K562 (cell line): ENCODE measurements around the gene TWIST1. TPM values are rescaled to one million over a fixed set of nuclear protein-coding genes. Genes with fewer than 3 reads are reported as not detected.

Source experiments
- ATAC-seq: fragments of 200-7000 bp; cut with Tn5 transposase; 3 replicates; pipeline ENCODE4 v1.9.1; 2020; ENCODE audit warnings: moderate library complexity
- BruUV-seq: library from RNA; stranded (reverse); fragments of 400-500 nt; replicated peaks from 2 replicates; lab custom pipeline; 2021; lab: Mats Ljungman, UMichigan
- CTCF ChIA-PET: fragments of 300-600 bp; formaldehyde crosslinking; extraction: SDS; loops from one replicate; lab custom pipeline; 2021; ENCODE audit warnings: low intra/inter-chr PET ratio; lab: Yijun Ruan, JAX
- POLR2A ChIA-PET: fragments of 300-600, 350-650 bp; sonication (Branson Sonifier 250); formaldehyde crosslinking; extraction: SDS; loops from one replicate; lab custom pipeline; 2021; ENCODE audit warnings: antibody characterized with exemption, inconsistent platforms; lab: Yijun Ruan, JAX
- DNase-seq, 4 experiments: peaks; one replicate each; pipeline versions ENCODE4 v3.0.0 to v3.0.0-alpha.2; 2011 to 2018; ENCODE audit warnings: low spot score in 3 of 4, mixed read lengths in 3 of 4; ENCODE audit errors: extremely low read depth in 1 of 4
- FAIRE-seq: peaks from 2 replicates; lab custom pipeline; 2011; peaks lifted over from hg19 to GRCh38; lab: Jason Lieb, UNC
- H2AFZ ChIP-seq: 2 replicates; pipeline ENCODE4 v1.6.0; 2011; ENCODE audit warnings: low read depth, low read length, control low read depth, inconsistent platforms
- H3K27ac ChIP-seq: fragments of 200-600 bp; 3 replicates; pipeline ENCODE4 v1.8.0; 2011; ENCODE audit warnings: low read depth, mild to moderate bottlenecking, control low read depth, inconsistent platforms, low read length, moderate library complexity, mixed read lengths; ENCODE audit errors: extremely low read depth
- H3K27me3 ChIP-seq, 2 experiments: fragments of 300-600 bp in 1 of 2; 2 replicates in 1 of 2; 3 replicates in 1 of 2; pipeline versions ENCODE4 v1.6.0 to v1.8.0; 2011; ENCODE audit warnings: inconsistent platforms in 2 of 2, low read length in 2 of 2, mild to moderate bottlenecking in 1 of 2, mixed read lengths in 1 of 2, moderate library complexity in 1 of 2; ENCODE audit not compliant: control insufficient read depth in 2 of 2, insufficient read depth in 2 of 2
- H3K36me3 ChIP-seq: fragments of 300-600 bp; 3 replicates; pipeline ENCODE4 v1.8.0; 2011; ENCODE audit warnings: mild to moderate bottlenecking, low read length, inconsistent platforms; ENCODE audit not compliant: control insufficient read depth, insufficient read depth
- H3K4me1 ChIP-seq, 2 experiments: fragments of 200-600 bp in 1 of 2; replicated peaks in 1 of 2; 2 replicates in 1 of 2; 3 replicates in 1 of 2; pipeline versions ENCODE4 v1.5.1 to v1.8.0; 2011; ENCODE audit warnings: inconsistent platforms in 2 of 2, low read length in 2 of 2, mild to moderate bottlenecking in 1 of 2, mixed read lengths in 1 of 2, moderate library complexity in 1 of 2; ENCODE audit not compliant: control insufficient read depth in 2 of 2, insufficient read depth in 2 of 2
- H3K4me2 ChIP-seq: 2 replicates; pipeline ENCODE4 v1.6.1; 2011; ENCODE audit warnings: low read length, control low read depth, inconsistent platforms, mixed read lengths; ENCODE audit not compliant: insufficient read depth
- H3K4me3 ChIP-seq: fragments of 200-600 bp; sonication (generic), shearing (Covaris generic); 2 replicates; pipeline ENCODE4 v1.5.1; 2016; ENCODE audit warnings: control low read depth, inconsistent platforms
- H3K79me2 ChIP-seq: fragments of 200-600 bp; 3 replicates; pipeline ENCODE4 v1.8.0; 2011; ENCODE audit warnings: low read length, inconsistent platforms; ENCODE audit not compliant: control insufficient read depth, insufficient read depth
- H3K9ac ChIP-seq, 2 experiments: 2 replicates each; pipeline versions ENCODE4 v1.6.0 to v1.6.1; 2011; ENCODE audit warnings: low read depth in 2 of 2, low read length in 2 of 2, control low read depth in 1 of 2, inconsistent platforms in 1 of 2, mild to moderate bottlenecking in 1 of 2, mixed read lengths in 1 of 2; ENCODE audit not compliant: insufficient read depth in 1 of 2
- H3K9me1 ChIP-seq: one replicate; pipeline ENCODE4 v1.6.0; 2011; ENCODE audit warnings: inconsistent platforms, mild to moderate bottlenecking, low read length, moderate library complexity; ENCODE audit not compliant: control insufficient read depth, insufficient read depth
- H3K9me3 ChIP-seq: replicated peaks from 2 replicates; pipeline ENCODE4 v1.5.1; 2011; ENCODE audit warnings: low read depth, low read length, inconsistent platforms; ENCODE audit not compliant: control insufficient read depth, insufficient read depth
- H4K20me1 ChIP-seq: replicated peaks from 2 replicates; pipeline ENCODE4 v1.6.1; 2011; ENCODE audit warnings: low read length, inconsistent platforms, mixed read lengths; ENCODE audit not compliant: control insufficient read depth, insufficient read depth
- BCOR ChIP-seq: fragments of 450-650 bp; IDR thresholded peaks from 2 replicates; pipeline ENCODE4 v1.6.1; 2016
- ETV1 ChIP-seq: fragments of 450-650 bp; conservative IDR thresholded peaks from 2 replicates; pipeline ENCODE4 v1.6.1; 2016; ENCODE audit warnings: missing genetic modification characterization, control low read depth, low read depth, missing compliant biosample characterization
- MEF2D ChIP-seq: conservative IDR thresholded peaks from 2 replicates; pipeline ENCODE4 v1.6.1; 2016; ENCODE audit warnings: low read depth, missing genetic modification characterization, missing compliant biosample characterization
- RFX1 ChIP-seq: fragments of 450-650 bp; IDR thresholded peaks from 2 replicates; pipeline ENCODE4 v1.6.1; 2016; ENCODE audit warnings: mild to moderate bottlenecking, moderate library complexity
- SNIP1 ChIP-seq: fragments of 450-650 bp; IDR thresholded peaks from 2 replicates; pipeline ENCODE4 v1.7.1; 2017; ENCODE audit warnings: low read depth, mild to moderate bottlenecking
- XRCC3 ChIP-seq: fragments of 450-650 bp; IDR thresholded peaks from 2 replicates; pipeline ENCODE4 v1.6.1; 2017; ENCODE audit warnings: mild to moderate bottlenecking, moderate library complexity
- WGBS: fragments of 100-300 bp; shearing (Covaris generic); methylation state at CpG from one replicate; pipeline ENCODE4 v1.1.6; 2016; ENCODE audit warnings: low coverage, mixed read lengths; ENCODE audit not compliant: insufficient coverage; ENCODE audit errors: missing lambda C conversion rate; 5-methylcytosine and 5-hydroxymethylcytosine counted together
- in situ Hi-C: fragments of 300-500 bp; cut with MboI; formaldehyde crosslinking; loops from 4 replicates; pipeline ENCODE4 v1.15.0; 2018; ENCODE audit warnings: inconsistent platforms, mixed read lengths
- intact Hi-C: fragments of 100-400 bp; cut with micrococcal nuclease; formaldehyde crosslinking; loops from 2 replicates; pipeline ENCODE4 v1.14.2; 2022
- polyA plus RNA-seq, 8 experiments: library from polyadenylated mRNA; depleted of rRNA in 4 of 8; stranded (reverse) in 5 of 8; unstranded in 3 of 8; fragments of >200 nt; fragmentation: Nextera tagmentation in 2 of 8; fragmentation: Illumina TruSeq in 1 of 8; extraction: Ambion mirVana in 2 of 8; extraction: Trizol in 1 of 8; gene quantifications; 2 replicates each; pipeline versions ENCODE4 v1.2.1 to v1.2.3, GENCODE V29; 2011 to 2014; ENCODE audit warnings: inconsistent platforms in 1 of 8, missing spikeins in 1 of 8
- total RNA-seq, 7 experiments: library from RNA; depleted of rRNA in 6 of 7; stranded (reverse); fragments of >200 nt in 6 of 7; fragmentation: Illumina TruSeq in 2 of 7; extraction: Trizol in 2 of 7; gene quantifications; 2 replicates each; pipeline versions ENCODE4 v1.2.1 to v1.2.3, GENCODE V29; 2011 to 2021; ENCODE audit warnings: low replicate concordance in 1 of 7
- TF ChIP-seq, protein P1 (sequence below): sonication (generic); formaldehyde crosslinking; IDR thresholded peaks from 2 replicates; pipeline ENCODE4 v1.8.1; 2023; ENCODE audit warnings: mild to moderate bottlenecking, missing genetic modification reagents
- TF ChIP-seq, protein P2 (sequence below): fragments of 250-450 bp; sonication (Bioruptor Pico); IDR thresholded peaks from 2 replicates; pipeline ENCODE4 v1.8.0; 2022; ENCODE audit warnings: inconsistent platforms
- TF ChIP-seq, protein P3 (sequence below): fragments of 450-650 bp; IDR thresholded peaks from 2 replicates; pipeline ENCODE4 v1.6.1; 2018; ENCODE audit warnings: mild to moderate bottlenecking, low read depth; ENCODE audit not compliant: partially characterized antibody
- TF ChIP-seq, protein P4 (sequence below): fragments of 450-650 bp; formaldehyde crosslinking; IDR thresholded peaks from 2 replicates; pipeline ENCODE4 v1.4.0; 2022; ENCODE audit warnings: mild to moderate bottlenecking, moderate library complexity
- TF ChIP-seq, protein P5 (sequence below): fragments of 250-450 bp; sonication (Bioruptor Pico); IDR thresholded peaks from 2 replicates; pipeline ENCODE4 v1.4.0; 2020; ENCODE audit warnings: mild to moderate bottlenecking, moderate library complexity

Gene TWIST1
- total and polyA plus RNA-seq, 9 of the 15 experiments (the other 6 are each of a cell fraction or from before 2014, with no cell fraction given): 0.10 to 0.86 (median 0.15) TPM; not detected in 2

DNA sequence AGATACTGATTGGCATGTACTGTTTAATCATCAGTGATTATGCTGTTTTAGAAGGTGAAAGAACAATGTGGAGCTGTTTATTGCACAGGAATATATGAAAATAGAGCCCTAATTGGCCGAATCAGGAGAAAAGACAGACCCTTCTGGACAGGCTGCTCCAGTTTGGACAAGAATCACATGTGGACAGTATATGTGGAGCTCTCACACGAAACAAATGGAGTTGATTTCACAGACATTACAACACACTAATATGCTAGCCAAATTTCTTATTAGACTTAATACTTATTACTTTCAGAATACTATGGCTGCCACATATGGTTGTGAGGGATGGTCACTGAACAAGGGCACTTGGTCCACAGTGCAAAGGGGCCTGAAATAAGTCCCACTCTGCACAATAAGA lies 15.5 kb downstream of the TWIST1 start:
- TF ChIP-seq, protein P1, sequence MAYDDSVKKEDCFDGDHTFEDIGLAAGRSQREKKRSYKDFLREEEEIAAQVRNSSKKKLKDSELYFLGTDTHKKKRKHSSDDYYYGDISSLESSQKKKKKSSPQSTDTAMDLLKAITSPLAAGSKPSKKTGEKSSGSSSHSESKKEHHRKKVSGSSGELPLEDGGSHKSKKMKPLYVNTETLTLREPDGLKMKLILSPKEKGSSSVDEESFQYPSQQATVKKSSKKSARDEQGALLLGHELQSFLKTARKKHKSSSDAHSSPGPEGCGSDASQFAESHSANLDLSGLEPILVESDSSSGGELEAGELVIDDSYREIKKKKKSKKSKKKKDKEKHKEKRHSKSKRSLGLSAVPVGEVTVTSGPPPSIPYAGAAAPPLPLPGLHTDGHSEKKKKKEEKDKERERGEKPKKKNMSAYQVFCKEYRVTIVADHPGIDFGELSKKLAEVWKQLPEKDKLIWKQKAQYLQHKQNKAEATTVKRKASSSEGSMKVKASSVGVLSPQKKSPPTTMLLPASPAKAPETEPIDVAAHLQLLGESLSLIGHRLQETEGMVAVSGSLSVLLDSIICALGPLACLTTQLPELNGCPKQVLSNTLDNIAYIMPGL (CRISPR knock-in tag): no peak
- TF ChIP-seq XRCC3: no peak
- TF ChIP-seq, protein P2, sequence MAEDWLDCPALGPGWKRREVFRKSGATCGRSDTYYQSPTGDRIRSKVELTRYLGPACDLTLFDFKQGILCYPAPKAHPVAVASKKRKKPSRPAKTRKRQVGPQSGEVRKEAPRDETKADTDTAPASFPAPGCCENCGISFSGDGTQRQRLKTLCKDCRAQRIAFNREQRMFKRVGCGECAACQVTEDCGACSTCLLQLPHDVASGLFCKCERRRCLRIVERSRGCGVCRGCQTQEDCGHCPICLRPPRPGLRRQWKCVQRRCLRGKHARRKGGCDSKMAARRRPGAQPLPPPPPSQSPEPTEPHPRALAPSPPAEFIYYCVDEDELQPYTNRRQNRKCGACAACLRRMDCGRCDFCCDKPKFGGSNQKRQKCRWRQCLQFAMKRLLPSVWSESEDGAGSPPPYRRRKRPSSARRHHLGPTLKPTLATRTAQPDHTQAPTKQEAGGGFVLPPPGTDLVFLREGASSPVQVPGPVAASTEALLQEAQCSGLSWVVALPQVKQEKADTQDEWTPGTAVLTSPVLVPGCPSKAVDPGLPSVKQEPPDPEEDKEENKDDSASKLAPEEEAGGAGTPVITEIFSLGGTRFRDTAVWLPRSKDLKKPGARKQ (CRISPR knock-in tag): no peak
- TF ChIP-seq SNIP1: no peak
- TF ChIP-seq ETV1 (tag): no peak
- TF ChIP-seq, protein P3, sequence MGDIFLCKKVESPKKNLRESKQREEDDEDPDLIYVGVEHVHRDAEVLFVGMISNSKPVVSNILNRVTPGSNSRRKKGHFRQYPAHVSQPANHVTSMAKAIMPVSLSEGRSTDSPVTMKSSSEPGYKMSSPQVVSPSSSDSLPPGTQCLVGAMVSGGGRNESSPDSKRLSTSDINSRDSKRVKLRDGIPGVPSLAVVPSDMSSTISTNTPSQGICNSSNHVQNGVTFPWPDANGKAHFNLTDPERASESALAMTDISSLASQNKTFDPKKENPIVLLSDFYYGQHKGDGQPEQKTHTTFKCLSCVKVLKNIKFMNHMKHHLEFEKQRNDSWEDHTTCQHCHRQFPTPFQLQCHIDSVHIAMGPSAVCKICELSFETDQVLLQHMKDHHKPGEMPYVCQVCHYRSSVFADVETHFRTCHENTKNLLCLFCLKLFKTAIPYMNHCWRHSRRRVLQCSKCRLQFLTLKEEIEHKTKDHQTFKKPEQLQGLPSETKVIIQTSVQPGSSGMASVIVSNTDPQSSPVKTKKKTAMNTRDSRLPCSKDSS: no peak
- TF ChIP-seq, protein P4, sequence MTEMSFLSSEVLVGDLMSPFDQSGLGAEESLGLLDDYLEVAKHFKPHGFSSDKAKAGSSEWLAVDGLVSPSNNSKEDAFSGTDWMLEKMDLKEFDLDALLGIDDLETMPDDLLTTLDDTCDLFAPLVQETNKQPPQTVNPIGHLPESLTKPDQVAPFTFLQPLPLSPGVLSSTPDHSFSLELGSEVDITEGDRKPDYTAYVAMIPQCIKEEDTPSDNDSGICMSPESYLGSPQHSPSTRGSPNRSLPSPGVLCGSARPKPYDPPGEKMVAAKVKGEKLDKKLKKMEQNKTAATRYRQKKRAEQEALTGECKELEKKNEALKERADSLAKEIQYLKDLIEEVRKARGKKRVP (CRISPR knock-in tag): no peak
- no peak for TF ChIP-seq RFX1
- no peak for TF ChIP-seq MEF2D (tag)
- no peak for TF ChIP-seq BCOR
- TF ChIP-seq, protein P5, sequence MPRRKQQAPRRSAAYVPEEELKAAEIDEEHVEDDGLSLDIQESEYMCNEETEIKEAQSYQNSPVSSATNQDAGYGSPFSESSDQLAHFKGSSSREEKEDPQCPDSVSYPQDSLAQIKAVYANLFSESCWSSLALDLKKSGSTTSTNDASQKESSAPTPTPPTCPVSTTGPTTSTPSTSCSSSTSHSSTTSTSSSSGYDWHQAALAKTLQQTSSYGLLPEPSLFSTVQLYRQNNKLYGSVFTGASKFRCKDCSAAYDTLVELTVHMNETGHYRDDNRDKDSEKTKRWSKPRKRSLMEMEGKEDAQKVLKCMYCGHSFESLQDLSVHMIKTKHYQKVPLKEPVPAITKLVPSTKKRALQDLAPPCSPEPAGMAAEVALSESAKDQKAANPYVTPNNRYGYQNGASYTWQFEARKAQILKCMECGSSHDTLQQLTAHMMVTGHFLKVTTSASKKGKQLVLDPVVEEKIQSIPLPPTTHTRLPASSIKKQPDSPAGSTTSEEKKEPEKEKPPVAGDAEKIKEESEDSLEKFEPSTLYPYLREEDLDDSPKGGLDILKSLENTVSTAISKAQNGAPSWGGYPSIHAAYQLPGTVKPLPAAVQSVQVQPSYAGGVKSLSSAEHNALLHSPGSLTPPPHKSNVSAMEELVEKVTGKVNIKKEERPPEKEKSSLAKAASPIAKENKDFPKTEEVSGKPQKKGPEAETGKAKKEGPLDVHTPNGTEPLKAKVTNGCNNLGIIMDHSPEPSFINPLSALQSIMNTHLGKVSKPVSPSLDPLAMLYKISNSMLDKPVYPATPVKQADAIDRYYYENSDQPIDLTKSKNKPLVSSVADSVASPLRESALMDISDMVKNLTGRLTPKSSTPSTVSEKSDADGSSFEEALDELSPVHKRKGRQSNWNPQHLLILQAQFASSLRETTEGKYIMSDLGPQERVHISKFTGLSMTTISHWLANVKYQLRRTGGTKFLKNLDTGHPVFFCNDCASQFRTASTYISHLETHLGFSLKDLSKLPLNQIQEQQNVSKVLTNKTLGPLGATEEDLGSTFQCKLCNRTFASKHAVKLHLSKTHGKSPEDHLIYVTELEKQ (CRISPR knock-in tag): no peak
- no peak overlapping the region for H3K27ac ChIP-seq
- H3K4me2 ChIP-seq: no peak overlapping the region
- in situ Hi-C loops: no loop called here
- peaks cover 0 to 5% of the 10 kb centered on the region in 2 experiments; a peak in 2 of 5 replicates for H3K4me1 ChIP-seq
- FAIRE-seq: no peak
- WGBS: 0% methylated on average over 2 of the region's 2 CpGs
- intact Hi-C loops: no loop called here
- DNase-seq: no peak
- no peak for ATAC-seq
- no peaks in the 10 kb centered on the region for H3K9me3 ChIP-seq
- peaks cover 3 to 11% of the 10 kb centered on the region in 2 experiments; a peak in 3 of 5 replicates for H3K27me3 ChIP-seq
- H2AFZ ChIP-seq: no peak overlapping the region
- H3K4me3 ChIP-seq: no peak overlapping the region
- H3K79me2 ChIP-seq: no peaks in the 10 kb centered on the region
- no peaks in the 10 kb centered on the region for H3K9me1 ChIP-seq
- H4K20me1 ChIP-seq: no peaks in the 10 kb centered on the region
- no peak overlapping the region for H3K9ac ChIP-seq
- BruUV-seq: no TSS peak
- H3K36me3 ChIP-seq: no peaks in the 10 kb centered on the region
- ChIA-PET POLR2A (no interaction called here), CTCF (no interaction called here)
